Ascending aorta (tissue), 2 donors: ENCODE data around the gene VEPH1. TPM values are rescaled to one million over a fixed set of nuclear protein-coding genes. Genes with fewer than 3 reads are reported as not detected.

Source experiments
- DNase-seq, 2 donors: peaks; one replicate each; pipeline ENCODE4 v3.0.0-alpha.2; 2019; ENCODE audit warnings: low spot score in 2 of 2
- H3K27ac ChIP-seq, 2 donors: fragments of 200-600 bp; sonication (generic); one replicate each; pipeline ENCODE4 v1.5.1; 2016 to 2017; ENCODE audit warnings: mild to moderate bottlenecking in 1 of 2
- H3K27me3 ChIP-seq: fragments of 200-600 bp; sonication (generic); one replicate; pipeline ENCODE4 v1.5.1; 2017
- H3K36me3 ChIP-seq, 2 donors: fragments of 200-600 bp; sonication (generic); one replicate each; pipeline ENCODE4 v1.5.1; 2016
- H3K4me1 ChIP-seq, 2 donors: fragments of 200-600 bp; sonication (generic); one replicate each; pipeline ENCODE4 v1.5.1; 2016 to 2017; ENCODE audit warnings: mild to moderate bottlenecking in 1 of 2
- H3K4me3 ChIP-seq, 2 donors: fragments of 200-600 bp; sonication (generic); one replicate each; pipeline ENCODE4 v1.5.1; 2016 to 2017; ENCODE audit warnings: mild to moderate bottlenecking in 1 of 2
- H3K9me3 ChIP-seq, 2 donors: fragments of 200-600 bp; sonication (generic); one replicate each; pipeline ENCODE4 v1.5.1; 2016
- intact Hi-C: fragments of 100-400 bp; cut with DNase I; formaldehyde crosslinking; loops from one replicate; pipeline ENCODE4 v1.15.1; 2023
- total RNA-seq: library from RNA; depleted of rRNA; stranded (reverse); fragments of >200 nt; gene quantifications from one replicate; pipeline ENCODE4 v1.1.0, GENCODE V29; 2016
- TF ChIP-seq, protein P1 (sequence below), 3 experiments: fragments of 200-600 bp in 2 of 3; fragments of 450-650 bp in 1 of 3; sonication (generic) in 2 of 3; IDR thresholded peaks; one replicate each; pipeline ENCODE4 v1.5.1; 2016 to 2019; ENCODE audit warnings: antibody characterized with exemption in 3 of 3, mild to moderate bottlenecking in 1 of 3, moderate library complexity in 1 of 3

The VEPH1 gene
- total RNA-seq, 1 donor from 2014 or later: 2.2 TPM

DNA sequence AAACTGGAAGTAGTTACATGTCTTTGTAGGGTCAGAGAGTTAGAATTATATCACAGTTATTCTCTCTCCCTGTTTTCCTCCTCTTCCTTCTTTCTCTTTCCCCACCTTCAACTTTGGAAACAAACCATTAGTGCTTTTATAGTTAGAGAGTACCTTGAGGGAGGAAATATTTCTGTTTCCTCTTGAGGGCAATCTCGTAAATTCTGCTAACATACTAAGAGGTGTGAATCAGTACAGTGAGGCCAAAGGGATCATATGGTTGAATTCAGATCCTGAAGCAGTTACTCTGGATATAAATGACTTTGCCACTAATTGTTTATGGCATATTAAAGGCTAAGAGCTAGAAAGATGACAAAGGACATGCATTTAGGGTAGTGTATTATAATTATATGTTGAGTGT lies 283.0 kb downstream of the VEPH1 start:
- no peaks in the 10 kb centered on the region for H3K4me1 ChIP-seq
- TF ChIP-seq, protein P1, sequence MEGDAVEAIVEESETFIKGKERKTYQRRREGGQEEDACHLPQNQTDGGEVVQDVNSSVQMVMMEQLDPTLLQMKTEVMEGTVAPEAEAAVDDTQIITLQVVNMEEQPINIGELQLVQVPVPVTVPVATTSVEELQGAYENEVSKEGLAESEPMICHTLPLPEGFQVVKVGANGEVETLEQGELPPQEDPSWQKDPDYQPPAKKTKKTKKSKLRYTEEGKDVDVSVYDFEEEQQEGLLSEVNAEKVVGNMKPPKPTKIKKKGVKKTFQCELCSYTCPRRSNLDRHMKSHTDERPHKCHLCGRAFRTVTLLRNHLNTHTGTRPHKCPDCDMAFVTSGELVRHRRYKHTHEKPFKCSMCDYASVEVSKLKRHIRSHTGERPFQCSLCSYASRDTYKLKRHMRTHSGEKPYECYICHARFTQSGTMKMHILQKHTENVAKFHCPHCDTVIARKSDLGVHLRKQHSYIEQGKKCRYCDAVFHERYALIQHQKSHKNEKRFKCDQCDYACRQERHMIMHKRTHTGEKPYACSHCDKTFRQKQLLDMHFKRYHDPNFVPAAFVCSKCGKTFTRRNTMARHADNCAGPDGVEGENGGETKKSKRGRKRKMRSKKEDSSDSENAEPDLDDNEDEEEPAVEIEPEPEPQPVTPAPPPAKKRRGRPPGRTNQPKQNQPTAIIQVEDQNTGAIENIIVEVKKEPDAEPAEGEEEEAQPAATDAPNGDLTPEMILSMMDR (IDR thresholded peaks at IDR 0.05): no peak
- H3K27me3 ChIP-seq: no peaks in the 10 kb centered on the region
- H3K27ac ChIP-seq: no peak overlapping the region
- H3K4me3 ChIP-seq: no peak overlapping the region
- no peak for DNase-seq
- intact Hi-C loops: no loop called here
- no peaks in the 10 kb centered on the region for H3K9me3 ChIP-seq
- no peaks in the 10 kb centered on the region for H3K36me3 ChIP-seq

DNA sequence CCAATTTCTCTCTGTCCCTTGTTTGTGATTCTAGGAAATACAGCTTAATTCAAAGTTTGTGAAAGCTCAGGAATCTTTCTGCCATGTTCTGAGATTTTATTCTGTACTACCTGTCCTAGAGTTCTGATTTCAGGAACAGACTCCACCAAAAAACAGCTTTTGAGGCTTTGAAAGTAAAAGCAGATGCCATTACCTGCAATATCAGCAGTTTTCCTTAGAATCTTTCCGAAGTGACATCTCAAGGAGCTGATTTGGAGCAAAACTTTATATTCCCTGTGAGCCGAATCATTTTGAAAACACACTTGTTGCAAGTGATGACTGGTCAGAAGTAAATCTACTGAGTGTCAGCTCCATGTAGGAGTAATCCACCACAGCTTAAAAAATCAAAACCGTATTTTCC lies 284.0 kb downstream of the VEPH1 start:
- H3K27me3 ChIP-seq: no peaks in the 10 kb centered on the region
- no peaks in the 10 kb centered on the region for H3K9me3 ChIP-seq
- no peaks in the 10 kb centered on the region for H3K4me1 ChIP-seq
- TF ChIP-seq, protein P1 (IDR thresholded peaks at IDR 0.05): no peak
- intact Hi-C loops: no loop called here
- no peak overlapping the region for H3K4me3 ChIP-seq
- H3K36me3 ChIP-seq: no peaks in the 10 kb centered on the region
- no peak for DNase-seq
- no peak overlapping the region for H3K27ac ChIP-seq

Other genes starting within 250 kb of the VEPH1 start
- gene PTX3, start 66.6 kb downstream of the VEPH1 start, total RNA-seq: 9.2 TPM